HepG2 (cell line): ENCODE results near the gene FANCM. TPM values are rescaled to one million over a fixed set of nuclear protein-coding genes. Genes with fewer than 3 reads are reported as not detected.

ENCODE experiments used
- AFF4 ChIP-seq: sonication (generic); formaldehyde crosslinking; IDR thresholded peaks from 2 replicates; pipeline ENCODE4 v1.4.0; 2020; ENCODE audit warnings: missing genetic modification reagents
- FOXO1 ChIP-seq: sonication (generic); formaldehyde crosslinking; IDR thresholded peaks from 2 replicates; pipeline ENCODE4 v1.4.0; 2020; ENCODE audit warnings: missing genetic modification reagents
- GABPA ChIP-seq, 2 experiments: IDR thresholded peaks; 2 replicates each; pipeline ENCODE4 v1.6.1; 2011 to 2016; ENCODE audit warnings: low read depth in 2 of 2, low read length in 1 of 2, missing biosample characterization in 1 of 2, missing genetic modification characterization in 1 of 2
- GATAD2A ChIP-seq: IDR thresholded peaks from 2 replicates; pipeline ENCODE4 v1.6.1; 2016
- GLI4 ChIP-seq: sonication (generic); formaldehyde crosslinking; IDR thresholded peaks from 2 replicates; pipeline ENCODE4 v1.5.1; 2020; ENCODE audit warnings: missing genetic modification reagents, mild to moderate bottlenecking, moderate library complexity, borderline replicate concordance
- HOXA5 ChIP-seq: sonication (generic); formaldehyde crosslinking; IDR thresholded peaks from 2 replicates; pipeline ENCODE4 v1.4.0; 2020; ENCODE audit warnings: missing genetic modification reagents
- MXD1 ChIP-seq: sonication (generic); formaldehyde crosslinking; IDR thresholded peaks from 2 replicates; pipeline ENCODE4 v1.4.0; 2020; ENCODE audit warnings: mild to moderate bottlenecking, missing genetic modification reagents
- NFKBIZ ChIP-seq: IDR thresholded peaks from 2 replicates; pipeline ENCODE4 v1.6.1; 2018; ENCODE audit warnings: missing genetic modification reagents, missing compliant biosample characterization
- NRL ChIP-seq: sonication (generic); formaldehyde crosslinking; IDR thresholded peaks from 2 replicates; pipeline ENCODE4 v1.5.0; 2020; ENCODE audit warnings: missing genetic modification reagents, mild to moderate bottlenecking, moderate library complexity, borderline replicate concordance
- TBL1XR1 ChIP-seq: fragments of 150-350 bp; IDR thresholded peaks from 2 replicates; pipeline ENCODE4 v1.6.1; 2014; ENCODE audit warnings: borderline replicate concordance, low read length; ENCODE audit not compliant: partially characterized antibody
- ZBTB38 ChIP-seq: sonication (generic); formaldehyde crosslinking; IDR thresholded peaks from 2 replicates; pipeline ENCODE4 v1.5.1; 2020; ENCODE audit warnings: mild to moderate bottlenecking, missing genetic modification reagents
- ZNF280D ChIP-seq: sonication (generic); formaldehyde crosslinking; IDR thresholded peaks from 2 replicates; pipeline ENCODE4 v1.5.1; 2020; ENCODE audit warnings: mild to moderate bottlenecking, missing genetic modification reagents
- ZNF331 ChIP-seq: sonication (generic); formaldehyde crosslinking; IDR thresholded peaks from 2 replicates; pipeline ENCODE4 v1.4.0; 2020; ENCODE audit warnings: missing genetic modification reagents
- ZNF44 ChIP-seq: sonication (generic); formaldehyde crosslinking; IDR thresholded peaks from 2 replicates; pipeline ENCODE4 v1.5.1; 2020; ENCODE audit warnings: mild to moderate bottlenecking, missing genetic modification reagents
- ZNF572 ChIP-seq: sonication (generic); formaldehyde crosslinking; IDR thresholded peaks from 2 replicates; pipeline ENCODE4 v1.5.1; 2020; ENCODE audit warnings: mild to moderate bottlenecking, missing genetic modification reagents
- ZNF784 ChIP-seq: sonication (generic); formaldehyde crosslinking; IDR thresholded peaks from 2 replicates; pipeline ENCODE4 v1.5.1; 2020; ENCODE audit warnings: missing genetic modification reagents, mild to moderate bottlenecking, borderline replicate concordance
- ZSCAN31 ChIP-seq: sonication (generic); formaldehyde crosslinking; IDR thresholded peaks from 2 replicates; pipeline ENCODE4 v1.5.0; 2020; ENCODE audit warnings: low read depth, mild to moderate bottlenecking, missing genetic modification reagents
- ZUFSP ChIP-seq: sonication (generic); formaldehyde crosslinking; IDR thresholded peaks from 2 replicates; pipeline ENCODE4 v1.9.0; 2021; ENCODE audit warnings: missing genetic modification reagents, mild to moderate bottlenecking, borderline replicate concordance
- polyA plus RNA-seq, 8 experiments: library from polyadenylated mRNA; depleted of rRNA in 3 of 8; stranded (reverse) in 7 of 8; unstranded in 1 of 8; fragments of >200 nt; fragmentation: Illumina TruSeq in 4 of 8; extraction: Trizol in 4 of 8; gene quantifications; 2 replicates each; pipeline versions ENCODE4 v1.2.1 to v1.2.3, GENCODE V29; 2011 to 2016; ENCODE audit warnings: low read depth in 4 of 8, missing spikeins in 1 of 8, mixed read lengths in 1 of 8; ENCODE audit not compliant: insufficient read depth in 1 of 8
- total RNA-seq, 5 experiments: library from RNA; depleted of rRNA; stranded (reverse); fragments of >200 nt; fragmentation: Illumina TruSeq; extraction: Trizol; gene quantifications; 2 replicates each; pipeline ENCODE4 v1.2.3, GENCODE V29; 2016; ENCODE audit warnings: low read depth in 1 of 5

The FANCM gene
- total and polyA plus RNA-seq, 2 of the 13 experiments (the other 11 are each of a cell fraction or from before 2014, with no cell fraction given): 2.6 to 10.4 TPM

- TF ChIP-seq ZNF784 (0 out of 2 replicates have a peak, but pooled peaks have one; percentile 37), NFKBIZ (CRISPR knock-in tag) (0 out of 2 replicates have a peak, but pooled peaks have one; percentile 67), TBL1XR1 (no peak), ZNF44 (CRISPR knock-in tag) (0 out of 2 replicates have a peak, but pooled peaks have one; percentile 24), MXD1 (CRISPR knock-in tag) (0 out of 2 replicates have a peak, but pooled peaks have one; percentile 51), ZSCAN31 (CRISPR knock-in tag) (peak; percentile 54; the same call in 1 of the 2 replicates), ZNF331 (CRISPR knock-in tag) (no peak), GLI4 (CRISPR knock-in tag) (0 out of 2 replicates have a peak, but pooled peaks have one; percentile 37), ZUFSP (CRISPR knock-in tag) (no peak), ZBTB38 (CRISPR knock-in tag) (no peak), GATAD2A (0 out of 2 replicates have a peak, but pooled peaks have one; percentile 44), FOXO1 (CRISPR knock-in tag) (no peak), HOXA5 (CRISPR knock-in tag) (0 out of 2 replicates have a peak, but pooled peaks have one; percentile 20), GABPA (IDR thresholded peaks at IDR 0.05; ENCODE audit: low read depth, low read length) (peak; percentile 78), GABPA (CRISPR knock-in tag; IDR thresholded peaks at IDR 0.05; ENCODE audit: low read depth) (peak; percentile 99), AFF4 (CRISPR knock-in tag) (no peak), ZNF280D (CRISPR knock-in tag) (no peak), NRL (CRISPR knock-in tag) (0 out of 2 replicates have a peak, but pooled peaks have one; percentile 65), ZNF572 (CRISPR knock-in tag) (no peak)
Observed at GRCh38 chr14:45135659-45136395, at the start of gene FANCM (continued).
